Activated CD8-positive, alpha-beta memory T cell treated with anti-CD3 and anti-CD28 coated beads, Interleukin-2, amount 10 ng/mL, durations not matched to agents 7 days and 5 days (primary cell): ENCODE data around the gene ASPSCR1. TPM values are rescaled to one million over a fixed set of nuclear protein-coding genes. Genes with fewer than 3 reads are reported as not detected.
A peak's percentile ranks its signal among the peaks of the same experiment; 100 is the strongest.

Experiments used
- ATAC-seq: fragments of 150-1000 bp; cut with Tn5 transposase; one replicate; pipeline ENCODE4 v1.10.0; 2021; ENCODE audit warnings: moderate library complexity
- CTCF ChIA-PET: fragments of 350-600 bp; sonication (Branson Sonifier 250); formaldehyde crosslinking; loops from one replicate; lab custom pipeline; 2021; ENCODE audit warnings: antibody characterized with exemption; lab: Charles Lee
- DNase-seq: peaks from one replicate; pipeline ENCODE4 v3.0.0-alpha.2; 2020
- H3K27ac Mint-ChIP-seq: one replicate; pipeline ENCODE4 v1.8.0; 2021; ENCODE audit warnings: mild to moderate bottlenecking, mixed read lengths
- H3K27me3 Mint-ChIP-seq: one replicate; pipeline ENCODE4 v1.8.0; 2021; ENCODE audit warnings: mixed read lengths
- H3K36me3 Mint-ChIP-seq: one replicate; pipeline ENCODE4 v1.8.0; 2021; ENCODE audit warnings: mild to moderate bottlenecking, mixed read lengths
- H3K4me1 Mint-ChIP-seq: one replicate; pipeline ENCODE4 v1.8.0; 2021; ENCODE audit warnings: mixed read lengths
- H3K4me3 Mint-ChIP-seq: one replicate; pipeline ENCODE4 v1.8.0; 2021; ENCODE audit warnings: mild to moderate bottlenecking, moderate library complexity, mixed read lengths
- H3K9me3 Mint-ChIP-seq: one replicate; pipeline ENCODE4 v1.8.0; 2022; ENCODE audit warnings: low read depth, mixed read lengths
- total RNA-seq, 2 experiments: library from RNA; stranded (reverse); gene quantifications; one replicate each; pipeline ENCODE4 v1.2.3, GENCODE V29; 2021

The ASPSCR1 gene
- total RNA-seq, 2 experiments from 2014 or later = 29.5 to 31.4 TPM

- CTCF ChIA-PET = interaction anchor here (1.5 kb wide), 1 partner anchor 88 kb away, joined by 5 read pairs; the partner anchor contains the start of gene CENPX
- Mint-ChIP-seq H3K4me3 (no peak overlapping the region), H3K4me1 (peaks cover 21% of the 10 kb centered on the region), H3K27ac (no peak overlapping the region), H3K27me3 (no peaks in the 10 kb centered on the region), H3K36me3 (no peaks in the 10 kb centered on the region), H3K9me3 (no peaks in the 10 kb centered on the region)
- DNase-seq (no peak), ATAC-seq (no peak)
These were observed 43.2 kb upstream of the ASPSCR1 start for GRCh38 chr17:81934098-81934757.

- Mint-ChIP-seq H3K27me3 (no peaks in the 10 kb centered on the region), H3K4me3 (no peak overlapping the region), H3K27ac (no peak overlapping the region), H3K9me3 (no peaks in the 10 kb centered on the region), H3K4me1 (peaks cover 21% of the 10 kb centered on the region), H3K36me3 (no peaks in the 10 kb centered on the region)
- CTCF ChIA-PET = interaction anchor here (1.2 kb wide), 1 partner anchor 24 kb away, joined by 4 read pairs; no protein-coding TSS in a partner anchor
- no peak for DNase-seq
- ATAC-seq = no peak
These were observed 42.4 kb upstream of the ASPSCR1 start for GRCh38 chr17:81934850-81935708.

GRCh38 chr17:81935709-81936084 lies 41.7 kb upstream of the ASPSCR1 start:
- peaks cover 5% of the 10 kb centered on the region for H3K27me3 Mint-ChIP-seq
- peaks cover 21% of the 10 kb centered on the region for H3K4me1 Mint-ChIP-seq
- H3K9me3 Mint-ChIP-seq = no peaks in the 10 kb centered on the region
- DNase-seq = no peak
- CTCF ChIA-PET = interaction anchor here (1.2 kb wide), 1 partner anchor 24 kb away, joined by 4 read pairs; no protein-coding TSS in a partner anchor
- no peak overlapping the region for H3K27ac Mint-ChIP-seq
- no peak for ATAC-seq
- peak overlapping the region; percentile 43 for H3K4me3 Mint-ChIP-seq
- no peaks in the 10 kb centered on the region for H3K36me3 Mint-ChIP-seq

GRCh38 chr17:81939218-81939617 lies 38.2 kb upstream of the ASPSCR1 start:
- Mint-ChIP-seq H3K36me3 (no peaks in the 10 kb centered on the region), H3K27me3 (peaks cover 5% of the 10 kb centered on the region), H3K4me1 (peaks cover 12% of the 10 kb centered on the region), H3K27ac (no peak overlapping the region), H3K4me3 (no peak overlapping the region), H3K9me3 (no peaks in the 10 kb centered on the region)
- CTCF ChIA-PET = no interaction called here
- ATAC-seq (no peak), DNase-seq (no peak)

DNA sequence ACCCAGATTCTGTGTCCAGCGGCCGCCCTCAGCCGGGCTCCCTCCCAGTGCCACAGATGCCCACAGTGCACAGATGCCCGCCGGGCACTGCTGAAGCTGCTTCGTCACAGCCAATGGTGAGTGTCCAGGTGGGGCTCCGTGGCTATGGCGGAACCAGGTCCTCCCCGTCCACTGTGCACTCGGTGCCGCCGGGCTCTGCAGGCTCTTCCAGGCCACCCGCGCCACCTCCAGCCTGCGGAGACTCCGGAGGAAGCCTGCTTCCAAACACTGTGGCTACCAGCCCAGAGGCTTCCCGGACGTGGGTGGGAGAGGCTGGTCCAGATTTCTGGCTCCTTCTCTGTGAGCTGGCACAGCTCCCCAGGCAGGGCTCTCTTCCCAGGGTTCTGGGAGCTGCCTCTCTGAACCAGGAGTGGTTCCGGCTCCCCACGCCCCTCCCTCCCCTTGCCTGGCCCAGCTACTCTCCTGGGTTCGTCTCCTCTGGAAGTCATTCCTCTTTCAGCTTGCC lies 37.5 kb upstream of the ASPSCR1 start:
- Mint-ChIP-seq H3K27me3 (peaks cover 5% of the 10 kb centered on the region), H3K4me3 (no peak overlapping the region), H3K27ac (no peak overlapping the region), H3K36me3 (no peaks in the 10 kb centered on the region), H3K9me3 (no peaks in the 10 kb centered on the region), H3K4me1 (peaks cover 12% of the 10 kb centered on the region)
- CTCF ChIA-PET = interaction anchor here (1.7 kb wide), 1 partner anchor 19 kb away, joined by 5 read pairs; no protein-coding TSS in a partner anchor
- no peak for ATAC-seq
- DNase-seq = no peak

DNA sequence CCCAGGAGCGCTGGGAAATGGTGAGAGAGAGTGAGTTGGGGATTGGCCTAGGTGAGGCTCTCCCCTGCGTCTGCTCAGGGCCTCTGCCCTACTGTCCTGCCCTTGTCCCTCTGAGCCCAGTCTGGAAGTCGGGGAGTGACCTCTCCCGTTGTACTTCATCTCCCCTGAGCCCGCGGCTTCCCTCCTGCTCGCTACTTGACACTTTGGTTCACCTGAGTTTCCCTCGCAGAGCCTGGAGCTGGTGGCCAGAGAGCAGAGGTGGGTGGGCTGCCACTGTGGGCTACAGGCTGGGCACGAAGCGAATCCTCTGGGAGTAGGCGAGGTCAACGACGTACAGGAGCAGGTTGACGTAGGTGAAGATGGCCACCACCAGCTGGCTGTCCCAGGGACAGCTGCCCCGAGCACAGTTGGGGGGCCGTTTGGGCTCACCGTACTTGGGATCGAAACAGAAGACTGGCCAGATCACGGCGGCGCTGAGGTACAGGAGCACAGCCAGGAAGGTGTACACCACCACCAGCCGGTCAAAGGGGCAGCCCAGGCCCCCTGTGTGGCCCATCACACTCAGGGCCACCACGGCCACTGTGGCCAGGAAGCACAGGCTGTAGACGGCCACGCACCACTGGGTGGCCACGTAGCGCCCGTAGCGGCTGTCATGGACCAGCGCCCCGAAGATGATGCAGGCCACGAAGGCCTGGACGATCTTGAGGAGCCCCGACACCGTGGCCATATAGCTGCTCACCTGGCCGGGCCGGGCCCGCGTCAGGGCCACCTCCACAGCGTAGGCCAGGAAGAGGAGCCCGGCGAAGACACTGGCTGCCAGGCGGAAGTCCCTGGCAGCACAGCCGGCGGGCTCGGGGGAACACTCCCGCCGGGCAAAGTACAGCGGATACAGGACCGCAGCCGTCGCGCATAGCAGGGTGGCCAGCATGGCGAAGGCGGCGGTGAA lies 36.6 kb upstream of the ASPSCR1 start:
- H3K9me3 Mint-ChIP-seq = no peaks in the 10 kb centered on the region
- ATAC-seq = no peak
- H3K4me1 Mint-ChIP-seq = peaks cover 9% of the 10 kb centered on the region
- no peaks in the 10 kb centered on the region for H3K36me3 Mint-ChIP-seq
- H3K4me3 Mint-ChIP-seq = no peak overlapping the region
- CTCF ChIA-PET = interaction anchor here (0.9 to 1.7 kb wide), 2 partner anchors 13 to 19 kb away, joined by 4 to 5 read pairs; partner anchors contain the start of gene MAFG
- H3K27ac Mint-ChIP-seq = no peak overlapping the region
- H3K27me3 Mint-ChIP-seq = peaks cover 5% of the 10 kb centered on the region
- no peak for DNase-seq

DNA sequence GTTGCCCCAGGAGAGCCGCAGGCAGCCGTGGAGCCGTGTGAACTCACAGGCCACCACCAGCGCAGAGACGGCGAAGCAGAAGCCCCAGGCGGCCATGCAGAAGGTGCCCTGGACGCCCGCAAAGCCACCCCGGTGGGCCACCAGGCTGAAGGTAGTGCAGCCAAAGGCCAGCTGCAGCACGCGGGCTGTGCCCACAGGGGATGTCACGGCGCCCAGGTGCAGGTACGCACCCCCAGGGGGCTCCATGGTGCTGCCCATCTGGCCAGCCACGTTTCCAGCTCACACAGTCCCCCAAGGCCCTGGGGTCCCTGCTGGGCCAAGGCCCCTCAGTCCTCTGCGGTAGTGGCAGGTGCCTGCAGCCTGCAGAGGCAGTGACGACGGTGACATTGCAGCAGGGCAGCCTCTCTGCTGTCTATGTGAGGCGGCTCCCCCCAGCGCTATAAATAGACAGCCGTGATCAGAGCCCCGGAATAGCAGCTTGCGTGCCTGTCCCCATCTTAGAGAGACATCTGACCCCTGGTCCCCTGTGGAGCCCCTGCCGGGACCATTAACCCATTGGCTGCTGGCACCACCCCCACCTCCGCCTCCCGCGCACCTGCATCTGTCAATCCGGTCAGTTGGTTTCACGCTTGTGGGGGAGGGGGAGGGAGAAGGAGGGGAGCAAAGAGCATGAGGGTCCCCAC lies 35.8 kb upstream of the ASPSCR1 start:
- H3K9me3 Mint-ChIP-seq = no peaks in the 10 kb centered on the region
- H3K27me3 Mint-ChIP-seq = peaks cover 5% of the 10 kb centered on the region
- DNase-seq (no peak), ATAC-seq (no peak)
- no peak overlapping the region for H3K27ac Mint-ChIP-seq
- H3K4me3 Mint-ChIP-seq = no peak overlapping the region
- peaks cover 5% of the 10 kb centered on the region for H3K4me1 Mint-ChIP-seq
- H3K36me3 Mint-ChIP-seq = no peaks in the 10 kb centered on the region
- CTCF ChIA-PET = interaction anchor here (0.9 kb wide), 1 partner anchor 14 kb away, joined by 4 read pairs; the partner anchor contains the start of gene MAFG

GRCh38 chr17:81942167-81942553 lies 35.3 kb upstream of the ASPSCR1 start:
- no peaks in the 10 kb centered on the region for H3K36me3 Mint-ChIP-seq
- no peak overlapping the region for H3K4me3 Mint-ChIP-seq
- CTCF ChIA-PET = no interaction called here
- H3K9me3 Mint-ChIP-seq = no peaks in the 10 kb centered on the region
- DNase-seq = no peak
- H3K27me3 Mint-ChIP-seq = peaks cover 5% of the 10 kb centered on the region
- H3K4me1 Mint-ChIP-seq = peaks cover 5% of the 10 kb centered on the region
- no peak for ATAC-seq
- no peak overlapping the region for H3K27ac Mint-ChIP-seq

- Mint-ChIP-seq H3K27me3 (peaks cover 5% of the 10 kb centered on the region), H3K9me3 (no peaks in the 10 kb centered on the region), H3K36me3 (no peaks in the 10 kb centered on the region), H3K4me3 (no peak overlapping the region), H3K27ac (no peak overlapping the region), H3K4me1 (no peaks in the 10 kb centered on the region)
- no peak for DNase-seq
- CTCF ChIA-PET = interaction anchor here (3.0 kb wide), 1 partner anchor 15 kb away, joined by 11 read pairs; no protein-coding TSS in a partner anchor
- no peak for ATAC-seq
These were observed 32.6 kb upstream of the ASPSCR1 start for GRCh38 chr17:81944858-81945257.

- Mint-ChIP-seq H3K27ac (no peak within 1 kb of the TSS), H3K9me3 (no peaks in the 10 kb centered on the region), H3K4me1 (no peaks in the 10 kb centered on the region), H3K4me3 (no peak within 1 kb of the TSS), H3K36me3 (no peaks in the 10 kb centered on the region), H3K27me3 (peaks cover 8% of the 10 kb centered on the region)
- no peak for DNase-seq
- ATAC-seq = no peak
- CTCF ChIA-PET = interaction anchor here (1.9 kb wide), 1 partner anchor 12 kb away, joined by 5 read pairs; no protein-coding TSS in a partner anchor
These were observed 30.2 kb upstream of the ASPSCR1 start, which contains the start of gene MYADML2 for GRCh38 chr17:81947189-81947588. Gene MYADML2 (minus strand): TSS chr17:81947233. CDS start chr17:81941741, 5,492 bp downstream.

DNA sequence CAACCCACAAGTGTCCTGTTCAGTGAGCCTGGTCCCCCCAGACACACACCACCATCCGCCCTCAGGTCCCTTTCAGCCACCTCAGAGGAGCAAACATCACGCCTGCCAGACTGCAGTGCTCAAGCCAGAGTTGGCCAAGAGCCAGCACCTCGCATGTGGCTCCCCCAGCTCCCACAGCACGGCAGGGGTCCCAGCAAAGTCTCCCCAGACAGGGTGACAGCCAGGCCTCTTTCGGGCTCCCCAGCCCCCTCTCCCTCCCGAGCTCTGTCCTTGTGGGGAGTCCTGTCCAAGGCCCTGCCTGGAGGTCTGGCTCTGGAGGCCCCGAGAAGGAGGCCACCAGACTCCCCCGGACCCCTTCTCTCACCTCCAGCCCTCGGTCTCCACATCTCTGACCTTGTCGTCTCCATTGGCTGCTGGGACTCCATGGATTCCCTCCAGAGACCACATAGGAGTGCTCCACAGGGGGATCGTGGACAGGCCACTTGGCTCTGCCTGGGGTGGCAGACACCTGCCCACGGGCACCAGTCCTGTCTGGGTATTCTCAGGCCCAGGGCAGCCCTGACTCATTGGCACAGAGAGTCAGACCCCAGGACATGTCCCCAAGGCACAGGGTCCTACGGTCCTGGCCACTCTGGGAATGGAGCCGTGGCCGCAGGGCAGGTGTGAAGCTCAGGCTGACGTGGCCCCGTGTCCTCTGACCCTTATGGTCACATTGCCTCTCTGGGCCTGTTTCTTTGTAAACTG lies 28.6 kb upstream of the ASPSCR1 start:
- H3K4me3 Mint-ChIP-seq = no peak overlapping the region
- no peak for ATAC-seq

More for the DNA sequence above, 28.6 kb upstream of the ASPSCR1 start:
- Mint-ChIP-seq H3K36me3 (no peaks in the 10 kb centered on the region), H3K4me1 (no peaks in the 10 kb centered on the region), H3K9me3 (no peaks in the 10 kb centered on the region), H3K27ac (no peak overlapping the region), H3K27me3 (peaks cover 8% of the 10 kb centered on the region)
- CTCF ChIA-PET = interaction anchor here (1.9 kb wide), 1 partner anchor 11 kb away, joined by 5 read pairs; no protein-coding TSS in a partner anchor
- no peak for DNase-seq
